Left ventricle myocardium inferior (tissue), 1 donor: ENCODE data around the gene IL36B. TPM values are rescaled to one million over a fixed set of nuclear protein-coding genes. Genes with fewer than 3 reads are reported as not detected.

Experiments
- DNase-seq: peaks from one replicate; pipeline ENCODE4 v3.0.0-alpha.2; 2020
- H3K27ac ChIP-seq: fragments of 200-600 bp; replicated peaks from 2 replicates; pipeline ENCODE4 v1.8.0; 2021
- H3K27me3 ChIP-seq: fragments of 200-600 bp; 2 replicates; pipeline ENCODE4 v1.8.0; 2021; ENCODE audit warnings: low read depth
- H3K36me3 ChIP-seq: fragments of 200-600 bp; 2 replicates; pipeline ENCODE4 v1.8.0; 2021
- H3K4me1 ChIP-seq: fragments of 200-600 bp; 2 replicates; pipeline ENCODE4 v1.8.0; 2021
- H3K4me3 ChIP-seq: fragments of 200-600 bp; 2 replicates; pipeline ENCODE4 v1.8.0; 2021; ENCODE audit warnings: mild to moderate bottlenecking, moderate library complexity
- H3K9me3 ChIP-seq: fragments of 200-600 bp; replicated peaks from 2 replicates; pipeline ENCODE4 v1.8.0; 2021
- intact Hi-C: fragments of 100-400 bp; cut with micrococcal nuclease; formaldehyde crosslinking; loops from one replicate; pipeline ENCODE4 v1.11.0; 2022
- total RNA-seq: library from RNA; stranded (reverse); fragmentation: NEBNext Ultra II Directional; extraction: Animal tissue kit (Norgen Biotek cat#: 25700); gene quantifications from one replicate; pipeline ENCODE4 v1.2.1, GENCODE V29; 2021
- TF ChIP-seq, protein P1 (sequence below): fragments of 200-600 bp; IDR thresholded peaks from 2 replicates; pipeline ENCODE4 v1.8.0; 2021; ENCODE audit warnings: antibody characterized with exemption, mild to moderate bottlenecking, borderline replicate concordance
- donor health status: DM: no; HTN: yes; CAD: no; lungs with severe emphysema.

Gene IL36B
- total RNA-seq, 1 donor from 2014 or later = not detected

DNA sequence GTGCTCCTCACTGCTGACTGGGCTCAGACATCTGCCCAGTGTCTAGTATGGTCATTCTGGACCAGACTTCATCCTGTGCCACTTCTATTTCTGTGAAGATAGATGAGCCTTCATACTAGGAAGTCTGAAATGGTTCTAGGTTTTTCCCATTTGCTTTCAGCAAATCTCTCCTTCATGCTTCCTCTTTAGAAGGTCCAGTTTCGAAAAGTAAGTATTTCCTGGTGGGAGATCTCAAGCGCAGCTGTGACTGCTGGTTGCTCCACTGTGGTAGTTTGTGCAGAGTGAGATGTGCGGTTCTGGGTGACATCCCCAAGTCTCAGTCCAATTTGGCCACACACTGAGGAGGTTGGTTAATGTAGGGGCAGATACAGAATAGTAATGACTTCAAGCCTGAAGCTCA, 14.4 kb downstream of the IL36B start:
- Histone ChIP-seq H3K9me3 (no peaks in the 10 kb centered on the region), H3K4me3 (no peak overlapping the region), H3K4me1 (no peaks in the 10 kb centered on the region), H3K27ac (no peak overlapping the region), H3K27me3 (peaks cover 34% of the 10 kb centered on the region), H3K36me3 (no peaks in the 10 kb centered on the region)
- intact Hi-C loops = no loop called here
- DNase-seq = no peak
- TF ChIP-seq, protein P1, sequence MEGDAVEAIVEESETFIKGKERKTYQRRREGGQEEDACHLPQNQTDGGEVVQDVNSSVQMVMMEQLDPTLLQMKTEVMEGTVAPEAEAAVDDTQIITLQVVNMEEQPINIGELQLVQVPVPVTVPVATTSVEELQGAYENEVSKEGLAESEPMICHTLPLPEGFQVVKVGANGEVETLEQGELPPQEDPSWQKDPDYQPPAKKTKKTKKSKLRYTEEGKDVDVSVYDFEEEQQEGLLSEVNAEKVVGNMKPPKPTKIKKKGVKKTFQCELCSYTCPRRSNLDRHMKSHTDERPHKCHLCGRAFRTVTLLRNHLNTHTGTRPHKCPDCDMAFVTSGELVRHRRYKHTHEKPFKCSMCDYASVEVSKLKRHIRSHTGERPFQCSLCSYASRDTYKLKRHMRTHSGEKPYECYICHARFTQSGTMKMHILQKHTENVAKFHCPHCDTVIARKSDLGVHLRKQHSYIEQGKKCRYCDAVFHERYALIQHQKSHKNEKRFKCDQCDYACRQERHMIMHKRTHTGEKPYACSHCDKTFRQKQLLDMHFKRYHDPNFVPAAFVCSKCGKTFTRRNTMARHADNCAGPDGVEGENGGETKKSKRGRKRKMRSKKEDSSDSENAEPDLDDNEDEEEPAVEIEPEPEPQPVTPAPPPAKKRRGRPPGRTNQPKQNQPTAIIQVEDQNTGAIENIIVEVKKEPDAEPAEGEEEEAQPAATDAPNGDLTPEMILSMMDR = no peak

DNA sequence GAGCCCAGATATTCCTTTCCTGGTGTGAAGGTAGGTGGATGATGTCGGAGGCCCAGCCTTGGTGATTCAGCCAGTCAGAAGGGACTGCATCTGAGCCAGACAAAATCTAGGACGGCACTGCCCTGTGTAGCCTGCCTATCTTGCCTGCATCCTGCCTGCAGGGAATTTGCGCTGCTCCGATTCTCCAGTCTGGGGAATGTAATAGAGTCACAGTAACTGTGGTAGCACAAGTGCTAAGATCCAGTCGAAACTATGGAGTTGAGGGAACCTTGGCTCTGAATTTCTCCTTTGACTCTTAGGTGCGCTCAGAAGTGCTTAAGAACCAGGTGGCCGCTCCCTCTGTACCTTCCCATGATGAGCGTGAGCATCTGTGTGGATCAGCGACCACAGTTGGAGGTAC, 15.9 kb downstream of the IL36B start:
- Histone ChIP-seq H3K36me3 (no peaks in the 10 kb centered on the region), H3K4me1 (no peaks in the 10 kb centered on the region), H3K9me3 (no peaks in the 10 kb centered on the region), H3K27ac (no peak overlapping the region), H3K4me3 (no peak overlapping the region), H3K27me3 (peaks cover 34% of the 10 kb centered on the region)
- intact Hi-C loops = no loop called here
- DNase-seq = no peak
- TF ChIP-seq, protein P1 = no peak

DNA sequence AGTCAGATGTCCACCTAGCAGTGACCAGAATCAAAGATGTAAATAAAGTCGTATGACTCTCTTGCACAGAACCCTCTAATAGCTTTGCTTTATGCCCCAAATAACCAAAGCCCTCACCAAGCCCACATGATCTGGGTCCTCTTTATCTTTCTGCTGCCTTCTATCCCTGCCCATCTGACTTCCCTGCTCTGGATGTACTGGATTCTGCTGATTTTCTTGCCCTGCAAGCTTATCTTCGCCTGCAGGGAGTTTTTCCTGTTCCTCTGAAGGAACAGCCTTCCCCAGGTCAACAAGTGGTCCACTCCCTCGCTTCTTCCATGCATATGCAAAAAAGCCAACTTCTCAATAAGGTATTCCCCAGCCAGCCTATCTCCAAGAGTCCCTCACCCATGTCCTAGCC, 18.7 kb downstream of the IL36B start:
- no peak overlapping the region for H3K27ac ChIP-seq
- H3K4me1 ChIP-seq = no peaks in the 10 kb centered on the region
- no peak for DNase-seq
- no peaks in the 10 kb centered on the region for H3K36me3 ChIP-seq
- no peaks in the 10 kb centered on the region for H3K9me3 ChIP-seq
- TF ChIP-seq, protein P1 = no peak
- intact Hi-C loops = no loop called here
- no peak overlapping the region for H3K4me3 ChIP-seq
- peaks cover 47% of the 10 kb centered on the region for H3K27me3 ChIP-seq

DNA sequence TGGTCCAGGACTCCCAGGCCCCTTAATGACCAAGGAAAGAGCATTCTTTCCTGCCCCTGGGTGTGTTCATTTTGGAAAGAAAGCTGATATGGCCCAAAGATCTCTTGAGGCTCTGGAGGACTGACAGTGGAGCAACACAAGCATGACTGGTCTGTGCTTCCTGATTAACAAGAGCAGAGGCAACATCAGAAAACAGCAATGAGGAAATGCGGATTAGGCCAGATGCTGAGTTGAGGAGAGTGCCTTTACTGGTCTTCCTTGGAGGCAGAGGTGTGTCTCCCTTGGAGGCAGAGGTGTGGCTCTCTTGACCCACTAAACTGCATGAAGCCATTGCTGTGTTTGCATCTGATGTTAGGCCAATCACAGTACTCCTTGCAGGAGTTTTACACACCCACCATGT, 19.9 kb downstream of the IL36B start:
- Histone ChIP-seq H3K9me3 (no peaks in the 10 kb centered on the region), H3K36me3 (no peaks in the 10 kb centered on the region), H3K4me3 (no peak overlapping the region), H3K27ac (no peak overlapping the region), H3K27me3 (peaks cover 45% of the 10 kb centered on the region), H3K4me1 (no peaks in the 10 kb centered on the region)
- TF ChIP-seq, protein P1 = no peak
- intact Hi-C loops = no loop called here
- DNase-seq = no peak

DNA sequence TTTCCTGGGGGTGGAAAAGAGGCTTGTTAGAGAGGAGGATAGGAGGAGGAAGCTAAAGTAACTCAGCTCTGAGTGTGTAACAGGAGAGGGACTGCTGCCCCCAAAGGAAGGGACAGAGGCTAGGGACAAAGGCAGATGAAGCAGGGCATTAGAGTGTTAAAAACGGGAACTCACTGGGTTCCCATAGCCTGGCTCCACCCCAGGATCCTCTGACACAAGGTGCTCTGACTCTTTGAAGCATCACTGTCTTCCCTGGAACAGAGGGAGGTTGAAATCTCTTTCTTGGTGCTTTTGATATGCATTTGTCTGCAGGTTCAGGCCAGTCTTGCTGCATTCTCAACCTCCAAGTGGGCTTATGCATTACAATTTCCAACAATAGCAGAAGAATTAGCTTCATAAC, 24.6 kb downstream of the IL36B start:
- Histone ChIP-seq H3K27ac (no peak overlapping the region), H3K27me3 (peaks cover 61% of the 10 kb centered on the region), H3K36me3 (no peaks in the 10 kb centered on the region), H3K4me3 (no peak overlapping the region), H3K9me3 (no peaks in the 10 kb centered on the region), H3K4me1 (no peaks in the 10 kb centered on the region)
- no peak for DNase-seq
- TF ChIP-seq, protein P1 = no peak
- intact Hi-C loops = no loop called here

DNA sequence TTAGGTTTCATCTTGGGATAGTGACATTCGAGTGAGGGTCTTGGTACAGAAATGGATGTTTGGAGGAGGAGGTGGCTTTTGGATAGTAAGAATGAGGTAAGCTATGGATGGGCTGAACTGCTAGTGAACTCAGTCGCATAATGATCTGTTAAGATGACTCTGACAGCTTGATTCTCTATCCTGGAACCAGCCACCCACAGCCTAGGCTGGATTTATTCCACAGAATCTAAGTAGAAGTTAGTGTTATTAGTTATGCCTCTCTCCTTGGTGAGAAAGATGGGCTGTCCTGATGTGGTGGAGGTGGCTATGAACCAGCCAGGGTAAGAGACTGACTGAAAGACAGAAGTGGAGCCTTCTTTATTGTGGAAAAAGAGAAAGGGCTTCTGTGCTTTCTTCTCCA, 25.0 kb downstream of the IL36B start:
- peaks cover 66% of the 10 kb centered on the region for H3K27me3 ChIP-seq

More for the DNA sequence above, 25.0 kb downstream of the IL36B start:
- TF ChIP-seq, protein P1 = no peak
- no peaks in the 10 kb centered on the region for H3K9me3 ChIP-seq
- H3K27ac ChIP-seq = no peak overlapping the region
- intact Hi-C loops = no loop called here
- H3K4me1 ChIP-seq = no peaks in the 10 kb centered on the region
- DNase-seq = no peak
- H3K36me3 ChIP-seq = no peaks in the 10 kb centered on the region
- no peak overlapping the region for H3K4me3 ChIP-seq
